GM18511 (cell line): ENCODE results near the gene NFYA.
"Not testable (repeated sequence)": the region's sequence is repeated elsewhere in the genome, so short reads cannot be mapped to it uniquely, and the experiment has no call there.

Source experiments
- ATAC-seq: cut with Tn5 transposase; IDR thresholded peaks from one replicate; pipeline ENCODE4 v1.9.1; 2021; ENCODE audit warnings: mild to moderate bottlenecking, moderate library complexity; ENCODE audit not compliant: unreplicated experiment

The NFYA gene

GRCh38 chr6:41100871-41101287, 28.1 kb downstream of the NFYA start:
- ATAC-seq: no peak

GRCh38 chr6:41103847-41104246, 31.1 kb downstream of the NFYA start:
- ATAC-seq: no peak

GRCh38 chr6:41111017-41111416, 38.2 kb downstream of the NFYA start:
- no peak for ATAC-seq

- ATAC-seq: not testable (repeated sequence)
Observed at GRCh38 chr6:41115027-41115426, 42.3 kb downstream of the NFYA start.

GRCh38 chr6:41119508-41119907, 46.7 kb downstream of the NFYA start:
- ATAC-seq: no peak

GRCh38 chr6:41120058-41120457, 47.3 kb downstream of the NFYA start:
- no peak for ATAC-seq

GRCh38 chr6:41122373-41122772, 49.6 kb downstream of the NFYA start:
- ATAC-seq: no peak

GRCh38 chr6:41122918-41123317, 50.1 kb downstream of the NFYA start:
- ATAC-seq: no peak

- ATAC-seq: no peak
Observed at GRCh38 chr6:41125282-41125681, 52.5 kb downstream of the NFYA start.

- no peak for ATAC-seq
Observed at GRCh38 chr6:41132254-41132653, 59.5 kb downstream of the NFYA start.

GRCh38 chr6:41135062-41135832, 62.5 kb downstream of the NFYA start:
- ATAC-seq: no peak

GRCh38 chr6:41136911-41137310, 64.1 kb downstream of the NFYA start:
- no peak for ATAC-seq

GRCh38 chr6:41147917-41148316, 75.1 kb downstream of the NFYA start:
- no peak for ATAC-seq
